PC-9 (cell line): ENCODE results near the gene TMEM235.

ENCODE experiments used
- CTCF ChIP-seq: fragments of 200-600 bp; sonication (generic); conservative IDR thresholded peaks from 2 replicates; pipeline ENCODE4 v1.6.1; 2017; ENCODE audit warnings: mixed run types, antibody characterized with exemption, mild to moderate bottlenecking, moderate library complexity
- EZH2 ChIP-seq: fragments of 200-600 bp; sonication (generic); IDR thresholded peaks from 2 replicates; pipeline ENCODE4 v1.8.0; 2017; ENCODE audit warnings: antibody characterized with exemption, low read depth

- TF ChIP-seq CTCF (no peak), EZH2 (no peak)
Measured at GRCh38 chr17:78284146-78284545, 52.7 kb downstream of the TMEM235 start.
